IMR-90 (cell line): ENCODE data around the gene MYOF.

Source experiments
- CEBPB ChIP-seq: IDR thresholded peaks from 2 replicates; pipeline ENCODE4 v1.6.1; 2012; ENCODE audit warnings: low read depth, low read length, improper control_type of control experiment
- CHD1 ChIP-seq: IDR thresholded peaks from 2 replicates; pipeline ENCODE4 v1.6.1; 2012; ENCODE audit warnings: low read depth, low read length, improper control_type of control experiment
- MAFK ChIP-seq: IDR thresholded peaks from 2 replicates; pipeline ENCODE4 v1.6.1; 2012; ENCODE audit warnings: low read depth, low read length, improper control_type of control experiment
- NFE2L2 ChIP-seq: fragments of 150-350 bp; IDR thresholded peaks from 2 replicates; pipeline ENCODE4 v1.6.1; 2016; ENCODE audit warnings: low read depth, mild to moderate bottlenecking, low read length
- POLR2A ChIP-seq: IDR thresholded peaks from 2 replicates; pipeline ENCODE4 v1.6.1; 2012; ENCODE audit warnings: mild to moderate bottlenecking, low read depth, low read length
- RAD21 ChIP-seq: IDR thresholded peaks from 2 replicates; pipeline ENCODE4 v1.6.1; 2012; ENCODE audit warnings: low read length, improper control_type of control experiment
- RCOR1 ChIP-seq: IDR thresholded peaks from 2 replicates; pipeline ENCODE4 v1.6.1; 2012; ENCODE audit warnings: mild to moderate bottlenecking, low read length, improper control_type of control experiment; ENCODE audit not compliant: insufficient replicate concordance
- RFX5 ChIP-seq: IDR thresholded peaks from 2 replicates; pipeline ENCODE4 v1.8.0; 2012; ENCODE audit warnings: low read depth, mild to moderate bottlenecking, low read length, moderate library complexity
- SMC3 ChIP-seq: fragments of 150-350 bp; IDR thresholded peaks from 2 replicates; pipeline ENCODE4 v1.6.1; 2016; ENCODE audit warnings: low read depth, mild to moderate bottlenecking, antibody characterized with exemption, low read length, moderate library complexity
- TF ChIP-seq, protein P1 (sequence below): conservative IDR thresholded peaks from 2 replicates; pipeline ENCODE4 v1.5.1; 2012; ENCODE audit warnings: mild to moderate bottlenecking, low read depth, low read length, improper control_type of control experiment
- TF ChIP-seq, protein P2 (sequence below): fragments of 150-350 bp; IDR thresholded peaks from 2 replicates; pipeline ENCODE4 v1.6.1; 2017; ENCODE audit warnings: mild to moderate bottlenecking, antibody characterized with exemption, low read length, low read depth

DNA sequence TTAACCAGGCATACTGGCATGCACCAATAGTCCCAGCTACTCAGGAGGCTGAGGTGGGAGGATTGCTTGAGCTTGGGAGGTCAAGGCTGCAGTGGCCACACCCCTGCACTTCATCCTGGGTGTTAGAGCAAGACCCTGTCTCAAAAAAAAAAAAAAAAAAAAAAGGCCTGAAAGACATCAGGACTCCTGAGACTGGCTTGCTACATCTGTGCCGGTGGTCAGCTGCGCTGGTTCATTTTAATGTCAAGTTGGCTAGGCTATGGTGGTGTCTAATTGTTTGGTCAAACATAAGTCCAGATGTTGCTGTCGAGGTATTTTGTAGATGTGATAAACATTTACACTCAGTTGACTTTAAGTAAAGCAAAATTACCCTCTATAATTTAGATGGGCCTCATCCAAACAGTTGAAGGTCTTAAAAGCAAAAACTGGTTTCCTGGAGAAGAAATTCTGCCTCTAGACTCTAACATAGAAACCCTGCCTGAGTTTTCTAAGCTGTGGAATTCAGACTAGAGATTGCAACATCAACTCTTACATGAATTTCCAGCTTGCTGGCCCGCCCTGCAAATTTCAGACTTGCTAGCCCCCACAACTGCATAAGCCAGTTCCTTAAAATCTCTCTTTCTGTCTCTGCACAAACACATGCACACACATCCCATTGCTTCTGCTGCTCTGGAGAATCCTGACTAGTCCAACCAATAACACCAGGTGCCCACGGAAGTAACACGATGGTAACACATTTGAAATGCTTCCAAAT, 18.2 kb downstream of the MYOF start:
- TF ChIP-seq RFX5 (no peak), NFE2L2 (no peak), CEBPB (peak; percentile 95), POLR2A (no peak), RAD21 (no peak), MAFK (no peak), SMC3 (no peak), CHD1 (no peak), RCOR1 (no peak)
- TF ChIP-seq, protein P1, sequence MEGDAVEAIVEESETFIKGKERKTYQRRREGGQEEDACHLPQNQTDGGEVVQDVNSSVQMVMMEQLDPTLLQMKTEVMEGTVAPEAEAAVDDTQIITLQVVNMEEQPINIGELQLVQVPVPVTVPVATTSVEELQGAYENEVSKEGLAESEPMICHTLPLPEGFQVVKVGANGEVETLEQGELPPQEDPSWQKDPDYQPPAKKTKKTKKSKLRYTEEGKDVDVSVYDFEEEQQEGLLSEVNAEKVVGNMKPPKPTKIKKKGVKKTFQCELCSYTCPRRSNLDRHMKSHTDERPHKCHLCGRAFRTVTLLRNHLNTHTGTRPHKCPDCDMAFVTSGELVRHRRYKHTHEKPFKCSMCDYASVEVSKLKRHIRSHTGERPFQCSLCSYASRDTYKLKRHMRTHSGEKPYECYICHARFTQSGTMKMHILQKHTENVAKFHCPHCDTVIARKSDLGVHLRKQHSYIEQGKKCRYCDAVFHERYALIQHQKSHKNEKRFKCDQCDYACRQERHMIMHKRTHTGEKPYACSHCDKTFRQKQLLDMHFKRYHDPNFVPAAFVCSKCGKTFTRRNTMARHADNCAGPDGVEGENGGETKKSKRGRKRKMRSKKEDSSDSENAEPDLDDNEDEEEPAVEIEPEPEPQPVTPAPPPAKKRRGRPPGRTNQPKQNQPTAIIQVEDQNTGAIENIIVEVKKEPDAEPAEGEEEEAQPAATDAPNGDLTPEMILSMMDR = no peak
- TF ChIP-seq, protein P2, sequence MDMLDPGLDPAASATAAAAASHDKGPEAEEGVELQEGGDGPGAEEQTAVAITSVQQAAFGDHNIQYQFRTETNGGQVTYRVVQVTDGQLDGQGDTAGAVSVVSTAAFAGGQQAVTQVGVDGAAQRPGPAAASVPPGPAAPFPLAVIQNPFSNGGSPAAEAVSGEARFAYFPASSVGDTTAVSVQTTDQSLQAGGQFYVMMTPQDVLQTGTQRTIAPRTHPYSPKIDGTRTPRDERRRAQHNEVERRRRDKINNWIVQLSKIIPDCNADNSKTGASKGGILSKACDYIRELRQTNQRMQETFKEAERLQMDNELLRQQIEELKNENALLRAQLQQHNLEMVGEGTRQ = no peak
